HEK293T (cell line): ENCODE measurements around the gene MAMDC2.

Experiments used
- SP1 ChIP-seq: fragments of 450-650 bp; IDR thresholded peaks from 2 replicates; pipeline ENCODE4 v1.6.1; 2017
- TARDBP ChIP-seq: fragments of 450-650 bp; IDR thresholded peaks from 2 replicates; pipeline ENCODE4 v1.6.1; 2016

DNA sequence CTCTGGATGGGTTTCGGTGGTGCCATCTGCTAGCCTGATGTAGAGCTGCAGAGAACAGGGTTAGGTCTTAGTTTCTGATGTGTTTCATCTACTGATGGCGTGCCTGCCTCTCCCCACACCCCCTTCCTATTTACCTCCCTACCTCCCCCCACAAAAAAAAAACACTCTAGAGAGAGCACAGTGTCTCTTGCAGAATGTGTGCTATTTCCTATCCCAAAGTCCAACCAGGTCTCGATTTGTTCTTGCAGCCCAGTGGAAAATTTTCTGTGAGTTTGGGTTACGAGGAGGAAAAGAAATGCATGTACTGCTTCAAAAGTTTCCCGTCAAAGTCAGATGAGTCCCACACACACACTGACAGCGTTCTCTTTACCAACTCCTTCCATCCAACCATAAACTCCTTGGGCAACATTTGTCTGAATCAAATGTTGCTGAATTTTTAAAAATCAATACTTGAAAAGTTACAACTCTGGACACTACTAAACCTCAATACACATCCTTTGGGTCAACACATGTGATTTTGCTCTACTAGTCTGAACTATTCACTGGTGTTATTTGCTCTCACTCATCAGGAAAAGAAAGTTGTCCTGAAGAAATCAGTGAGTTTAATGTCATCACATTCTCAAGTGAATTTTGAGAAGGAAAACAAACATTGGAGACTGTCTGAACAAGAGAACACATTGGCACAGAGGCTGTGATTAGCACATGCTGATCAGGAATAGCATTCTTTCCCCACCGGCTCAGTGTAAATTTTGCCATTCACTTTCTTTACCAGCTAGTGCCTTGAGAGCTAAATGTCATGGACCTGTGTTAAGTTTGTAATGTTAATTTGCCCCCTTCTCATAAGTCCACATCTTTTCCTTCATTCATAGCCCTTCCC lies 84.1 kb downstream of the MAMDC2 start:
- TF ChIP-seq TARDBP (no peak), SP1 (no peak)
